RWPE1 (cell line): ENCODE data around the gene KCTD21.

ENCODE experiments used
- CTCF ChIA-PET: fragments of 350-600 bp; sonication (Branson Sonifier 250); formaldehyde crosslinking; extraction: SDS; loops from one replicate; lab custom pipeline; 2021; lab: Yijun Ruan, JAX
- POLR2A ChIA-PET: fragments of 400-600 bp; formaldehyde crosslinking; extraction: SDS; loops from one replicate; lab custom pipeline; 2020; ENCODE audit warnings: antibody characterized with exemption; ENCODE audit not compliant: low non-redundant PET; lab: Yijun Ruan, JAX
- DNase-seq: peaks from one replicate; pipeline ENCODE4 v3.0.0; 2012; ENCODE audit warnings: low spot score
- H3K27ac ChIP-seq: fragments of 450-650 bp; 2 replicates; pipeline ENCODE4 v1.5.1; 2017
- TF ChIP-seq, protein P1 (sequence below): fragments of 450-650 bp; conservative IDR thresholded peaks from 2 replicates; pipeline ENCODE4 v1.5.1; 2017; ENCODE audit warnings: low read depth, mild to moderate bottlenecking

The KCTD21 gene

GRCh38 chr11:78208257-78209165 lies 20.1 kb upstream of the KCTD21 start:
- no peak overlapping the region for H3K27ac ChIP-seq
- POLR2A ChIA-PET: no interaction called here
- DNase-seq: no peak
- CTCF ChIA-PET: no interaction called here
- TF ChIP-seq, protein P1, sequence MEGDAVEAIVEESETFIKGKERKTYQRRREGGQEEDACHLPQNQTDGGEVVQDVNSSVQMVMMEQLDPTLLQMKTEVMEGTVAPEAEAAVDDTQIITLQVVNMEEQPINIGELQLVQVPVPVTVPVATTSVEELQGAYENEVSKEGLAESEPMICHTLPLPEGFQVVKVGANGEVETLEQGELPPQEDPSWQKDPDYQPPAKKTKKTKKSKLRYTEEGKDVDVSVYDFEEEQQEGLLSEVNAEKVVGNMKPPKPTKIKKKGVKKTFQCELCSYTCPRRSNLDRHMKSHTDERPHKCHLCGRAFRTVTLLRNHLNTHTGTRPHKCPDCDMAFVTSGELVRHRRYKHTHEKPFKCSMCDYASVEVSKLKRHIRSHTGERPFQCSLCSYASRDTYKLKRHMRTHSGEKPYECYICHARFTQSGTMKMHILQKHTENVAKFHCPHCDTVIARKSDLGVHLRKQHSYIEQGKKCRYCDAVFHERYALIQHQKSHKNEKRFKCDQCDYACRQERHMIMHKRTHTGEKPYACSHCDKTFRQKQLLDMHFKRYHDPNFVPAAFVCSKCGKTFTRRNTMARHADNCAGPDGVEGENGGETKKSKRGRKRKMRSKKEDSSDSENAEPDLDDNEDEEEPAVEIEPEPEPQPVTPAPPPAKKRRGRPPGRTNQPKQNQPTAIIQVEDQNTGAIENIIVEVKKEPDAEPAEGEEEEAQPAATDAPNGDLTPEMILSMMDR: no peak

DNA sequence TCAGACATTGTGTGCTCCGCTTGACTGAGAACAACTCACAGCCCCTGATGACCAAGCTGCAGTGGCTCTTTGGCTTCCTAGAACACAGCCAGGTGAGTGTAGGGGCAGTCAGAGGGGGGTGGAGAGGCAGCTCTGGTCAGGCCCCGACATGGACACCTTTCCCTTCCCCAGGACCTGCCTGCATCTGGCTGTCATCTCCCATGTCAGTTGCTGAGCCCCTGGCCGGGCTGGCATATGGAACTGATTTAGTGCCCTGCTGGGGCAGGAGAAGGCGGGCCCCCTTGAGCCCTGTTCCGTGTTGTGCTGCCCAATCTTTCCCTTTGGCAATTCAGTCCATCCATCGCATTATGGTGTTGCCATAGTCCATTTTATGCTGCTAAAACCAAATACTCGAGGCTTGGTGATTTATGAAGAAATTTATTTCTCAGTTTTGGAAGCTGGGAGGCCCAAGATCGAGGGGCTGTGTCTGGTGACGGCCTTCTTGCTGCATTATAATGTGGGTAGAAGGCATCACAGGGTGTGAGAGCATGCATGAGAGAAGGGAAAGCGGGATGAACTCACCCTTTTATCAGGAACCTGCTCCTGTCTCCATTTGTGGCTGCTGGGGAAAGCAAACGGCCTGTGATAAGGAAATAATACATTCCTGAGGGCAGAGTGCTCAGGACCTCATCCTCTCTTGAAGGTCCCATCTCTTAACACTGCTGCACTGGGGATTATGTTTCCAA lies 19.3 kb upstream of the KCTD21 start:
- ChIA-PET CTCF (interaction anchor here (1.2 kb wide), 1 partner anchor 357 kb away, joined by 4 read pairs; no protein-coding TSS in a partner anchor), POLR2A (no interaction called here)
- no peak for DNase-seq
- TF ChIP-seq, protein P1: no peak
- H3K27ac ChIP-seq: no peak overlapping the region

- DNase-seq: no peak
Observed at GRCh38 chr11:78205691-78206090, 17.3 kb upstream of the KCTD21 start.

DNA sequence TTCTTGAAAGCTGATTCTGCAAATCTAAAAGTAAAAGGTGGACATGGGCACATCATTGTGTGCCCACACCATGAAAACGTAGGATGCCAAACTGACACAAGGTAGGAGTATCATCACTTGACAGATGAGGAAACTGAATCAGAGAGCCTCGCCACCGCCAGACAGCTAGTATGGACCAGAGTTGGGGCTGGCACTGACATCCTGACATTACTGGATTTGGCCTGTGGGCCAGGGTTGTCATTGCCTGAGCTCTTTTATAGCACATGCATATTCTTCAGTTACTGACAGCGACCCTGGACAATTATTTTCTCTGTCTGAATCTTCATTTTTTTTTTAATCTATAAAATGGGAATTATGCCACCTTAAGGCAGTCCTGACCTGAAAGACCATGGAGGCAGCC lies 16.8 kb upstream of the KCTD21 start:
- DNase-seq: no peak
- H3K27ac ChIP-seq: no peak overlapping the region
- POLR2A ChIA-PET: no interaction called here
- CTCF ChIA-PET: interaction anchor here (0.6 kb wide), 1 partner anchor 161 kb away, joined by 3 read pairs; no protein-coding TSS in a partner anchor
- TF ChIP-seq, protein P1: no peak

More at GRCh38 chr11:78205691-78206090, 17.3 kb upstream of the KCTD21 start:
- ChIA-PET CTCF (interaction anchor here (0.6 kb wide), 1 partner anchor 161 kb away, joined by 3 read pairs; no protein-coding TSS in a partner anchor), POLR2A (no interaction called here)
- no peak overlapping the region for H3K27ac ChIP-seq
- TF ChIP-seq, protein P1: no peak

DNA sequence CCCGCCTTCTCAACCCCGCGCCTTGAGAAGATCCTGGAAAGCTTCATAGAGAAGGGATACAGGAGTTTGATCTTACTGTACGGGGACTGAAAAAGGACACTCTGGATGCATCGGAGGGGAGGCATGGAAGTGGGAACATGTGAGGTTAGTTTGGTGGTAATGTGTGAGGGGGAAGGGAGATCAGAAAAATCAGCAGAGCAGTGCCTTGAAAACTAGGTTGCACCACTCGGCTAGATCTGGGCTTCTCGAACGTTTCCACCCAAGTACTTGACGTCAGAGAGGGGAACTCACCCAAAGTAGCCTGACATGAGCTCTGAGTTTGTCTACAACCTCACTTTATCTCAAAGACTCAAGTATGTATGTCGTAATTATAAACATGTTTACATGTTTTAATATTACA lies 14.8 kb upstream of the KCTD21 start:
- ChIA-PET POLR2A (no interaction called here), CTCF (no interaction called here)
- TF ChIP-seq, protein P1: no peak
- DNase-seq: no peak
- H3K27ac ChIP-seq: no peak overlapping the region

DNA sequence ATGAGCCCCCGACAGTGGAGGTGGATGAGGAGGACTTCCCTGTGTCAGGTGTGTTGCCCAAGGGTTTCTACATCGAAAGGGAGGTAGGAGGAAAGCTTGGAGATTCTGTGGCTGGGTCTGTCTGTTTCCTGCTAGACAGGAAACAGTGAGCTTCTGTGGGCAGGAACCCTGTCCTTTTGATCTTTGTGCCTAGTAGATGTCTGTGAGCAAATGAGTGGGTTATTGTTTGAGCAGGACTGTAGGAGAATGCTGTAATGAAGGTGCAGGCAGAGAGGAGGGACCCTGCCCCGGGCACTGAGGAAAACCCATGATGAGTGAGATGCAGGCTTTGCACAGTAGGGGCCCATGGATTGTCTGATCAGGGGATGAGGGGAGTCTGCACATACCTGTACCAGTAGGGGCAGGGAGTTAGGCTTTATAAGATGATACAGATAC lies 14.3 kb upstream of the KCTD21 start:
- no peak overlapping the region for H3K27ac ChIP-seq
- CTCF ChIA-PET: no interaction called here
- no peak for DNase-seq
- TF ChIP-seq, protein P1: no peak
- POLR2A ChIA-PET: no interaction called here
